HG02588 (cell line): ENCODE results near the gene DDX1.
"Not testable (repeated sequence)": the region's sequence is repeated elsewhere in the genome, so short reads cannot be mapped to it uniquely, and the experiment has no call there.

ENCODE experiments used
- ATAC-seq: cut with Tn5 transposase; IDR thresholded peaks from one replicate; pipeline ENCODE4 v1.9.1; 2021; ENCODE audit warnings: mild to moderate bottlenecking, moderate library complexity; ENCODE audit not compliant: unreplicated experiment

The DDX1 gene

GRCh38 chr2:15672961-15673918, 81.6 kb downstream of the DDX1 start:
- ATAC-seq = no peak

DNA sequence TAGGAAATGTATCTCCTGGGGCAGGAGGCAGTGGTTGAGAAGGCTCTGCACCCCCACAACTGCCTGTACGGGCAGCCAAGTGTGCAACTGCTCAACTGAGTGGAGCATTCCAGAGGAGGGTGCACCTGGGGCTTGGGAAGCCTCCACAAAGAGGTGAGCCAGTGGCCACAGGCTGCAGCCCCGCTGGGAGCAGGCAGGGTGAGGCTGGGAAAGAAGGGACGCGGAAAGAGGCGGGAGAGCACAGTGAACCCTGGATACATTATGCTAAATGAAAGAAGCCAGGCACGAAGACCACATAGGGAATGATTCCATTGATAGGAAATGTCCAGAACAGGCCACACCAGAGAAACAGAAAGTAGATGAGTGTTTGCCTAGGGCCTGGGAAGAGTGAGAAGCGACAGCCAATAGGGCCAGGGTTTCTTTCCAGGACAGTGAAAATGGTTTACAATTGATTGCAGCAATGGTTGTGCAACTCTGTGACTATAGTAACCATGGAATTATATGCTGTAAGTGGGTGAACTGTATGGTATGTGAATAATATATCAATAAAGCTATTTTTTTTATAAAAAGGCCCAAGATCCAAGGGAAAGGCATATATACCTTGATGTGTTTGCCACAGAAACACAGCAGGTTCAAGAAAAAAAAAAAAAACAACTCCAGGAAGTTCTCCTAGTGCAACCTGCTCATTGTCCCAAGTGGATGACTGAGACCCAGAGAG, 82.4 kb downstream of the DDX1 start:
- ATAC-seq = no peak

DNA sequence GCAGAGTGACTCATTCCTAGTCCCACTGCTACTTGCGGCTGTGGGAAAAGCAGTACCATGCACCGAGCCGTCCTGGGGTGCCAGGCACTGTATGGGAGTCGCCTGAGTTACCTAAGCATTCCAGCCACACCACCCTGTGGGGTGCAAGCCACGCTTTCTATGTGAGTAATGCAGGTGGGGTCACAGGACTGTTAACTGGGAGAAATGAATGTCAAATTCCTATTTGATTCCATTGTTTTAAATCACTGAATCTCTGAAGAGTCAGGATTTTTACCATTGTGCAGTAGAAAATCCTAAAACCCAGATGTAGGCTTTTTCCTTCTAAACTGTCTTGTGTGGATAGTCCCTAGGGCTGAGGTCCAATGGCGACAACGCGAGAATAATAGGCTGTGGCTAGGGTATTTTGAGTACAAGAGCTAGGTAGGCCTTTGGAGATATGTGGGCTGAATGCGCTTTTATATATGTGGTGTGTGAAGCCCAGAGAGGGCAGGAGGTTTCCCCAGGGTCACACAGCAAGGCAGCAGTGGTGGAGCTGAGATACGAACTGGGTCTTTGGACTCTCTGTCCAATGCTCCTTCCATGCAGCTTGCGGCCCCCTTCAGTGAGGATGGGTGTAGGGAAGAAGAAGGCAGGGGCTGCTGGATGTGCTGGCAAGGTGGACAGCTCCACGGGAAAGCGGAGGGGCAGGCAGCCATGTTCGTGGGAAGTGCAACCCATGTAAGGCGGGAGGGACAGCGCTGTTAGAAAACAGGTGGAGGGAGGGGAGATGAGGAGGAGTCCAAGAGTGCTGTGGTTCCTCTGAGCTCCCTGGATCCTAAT, 83.2 kb downstream of the DDX1 start:
- no peak for ATAC-seq

GRCh38 chr2:15675456-15676195, 84.0 kb downstream of the DDX1 start:
- ATAC-seq = no peak

DNA sequence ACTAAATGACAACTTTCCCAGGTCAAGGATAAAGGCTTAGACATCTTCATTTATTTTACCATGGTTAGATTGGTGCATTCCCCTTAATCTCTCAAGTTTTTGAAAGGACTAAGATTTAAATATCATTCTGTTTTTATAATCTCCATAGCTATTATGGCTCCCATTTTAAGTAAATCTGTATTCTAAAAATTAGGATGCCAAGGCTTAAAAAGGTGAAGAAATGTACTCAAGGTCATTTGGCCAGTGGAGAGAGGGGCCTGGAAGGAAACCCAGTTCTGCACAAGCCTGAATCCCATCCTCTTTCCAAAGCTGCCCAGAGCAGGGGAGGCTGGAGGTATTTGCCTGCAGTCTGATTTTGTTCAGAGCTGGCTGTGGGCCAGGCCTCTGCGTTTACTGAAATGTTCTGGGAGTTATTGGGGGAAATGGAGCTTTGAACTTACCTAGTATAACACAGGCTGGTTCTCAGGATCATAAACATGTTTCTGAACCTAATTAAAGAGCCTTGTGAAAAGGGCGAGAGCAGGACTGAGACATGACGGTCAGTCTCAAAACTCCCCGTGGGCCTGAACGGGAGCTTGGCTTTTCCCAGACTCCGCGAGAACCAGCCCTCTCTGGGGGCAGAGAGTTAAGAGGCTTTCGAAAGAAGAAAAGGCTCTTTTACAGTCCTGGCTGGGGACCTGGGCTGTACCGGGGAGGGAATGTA, 85.6 kb downstream of the DDX1 start:
- no peak for ATAC-seq

DNA sequence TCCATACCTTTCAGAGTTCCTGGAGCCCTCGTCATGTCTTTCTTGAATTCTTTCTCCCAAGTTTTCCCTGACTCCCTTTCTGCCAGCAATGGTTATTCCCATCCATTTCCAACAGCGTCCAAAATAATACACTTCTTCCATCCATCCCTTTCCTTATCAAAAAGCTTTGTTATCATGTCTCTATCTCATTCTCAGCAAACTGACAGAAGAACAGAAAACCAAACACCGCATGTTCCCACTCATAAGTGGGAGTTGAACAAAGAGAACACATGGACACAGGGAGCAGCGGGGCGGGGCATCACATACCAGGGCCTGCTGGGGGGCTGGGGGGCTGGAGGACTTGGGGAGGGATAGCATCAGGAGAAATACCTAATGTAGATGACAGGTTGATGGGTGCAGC, 86.7 kb downstream of the DDX1 start:
- ATAC-seq = no peak

DNA sequence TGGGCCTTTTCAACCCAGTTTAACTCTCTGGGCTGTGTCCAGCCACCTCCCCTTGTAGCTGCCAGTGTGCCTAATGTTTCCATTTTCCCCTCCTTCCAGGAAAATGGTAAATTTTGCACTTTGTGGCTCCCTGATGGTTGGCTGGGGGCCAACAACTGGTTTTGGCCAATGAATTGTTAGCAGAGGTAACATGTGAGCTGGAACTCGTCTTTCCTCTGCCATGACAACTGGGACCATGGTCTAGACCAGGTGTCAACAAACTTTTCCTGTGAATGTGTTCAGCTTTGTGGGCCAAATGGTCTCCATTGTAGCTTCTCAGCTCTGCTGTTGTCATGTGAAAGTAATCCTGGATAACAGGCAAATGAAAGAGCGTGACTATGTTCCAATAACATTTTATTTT, 87.2 kb downstream of the DDX1 start:
- no peak for ATAC-seq

GRCh38 chr2:15679386-15679924, 87.8 kb downstream of the DDX1 start:
- no peak for ATAC-seq

DNA sequence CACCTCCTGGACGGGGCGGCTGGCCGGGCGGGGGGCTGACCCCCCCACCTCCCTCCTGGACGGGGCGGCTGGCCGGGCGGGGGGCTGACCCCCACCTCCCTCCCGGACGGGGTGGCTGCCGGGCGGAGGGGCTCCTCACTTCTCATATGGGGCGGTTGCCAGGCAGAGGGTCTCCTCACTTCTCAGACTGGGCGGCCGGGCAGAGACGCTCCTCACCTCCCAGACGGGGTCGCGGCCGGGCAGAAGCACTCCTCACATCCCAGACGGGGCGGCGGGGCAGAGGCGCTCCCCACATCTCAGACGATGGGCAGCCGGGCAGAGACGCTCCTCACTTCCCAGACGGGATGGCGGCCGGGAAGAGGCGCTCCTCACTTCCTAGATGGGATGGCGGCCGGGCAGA, 88.5 kb downstream of the DDX1 start:
- ATAC-seq = not testable (repeated sequence)
